IMR-90 (cell line): ENCODE results near the gene SGO2.

Experiments
- MAFK ChIP-seq: IDR thresholded peaks from 2 replicates; pipeline ENCODE4 v1.6.1; 2012; ENCODE audit warnings: low read depth, low read length, improper control_type of control experiment
- MAZ ChIP-seq: IDR thresholded peaks from 2 replicates; pipeline ENCODE4 v1.6.1; 2012; ENCODE audit warnings: low read depth, mild to moderate bottlenecking, low read length, improper control_type of control experiment, moderate library complexity, borderline replicate concordance
- POLR2A ChIP-seq: IDR thresholded peaks from 2 replicates; pipeline ENCODE4 v1.6.1; 2012; ENCODE audit warnings: mild to moderate bottlenecking, low read depth, low read length
- RAD21 ChIP-seq: IDR thresholded peaks from 2 replicates; pipeline ENCODE4 v1.6.1; 2012; ENCODE audit warnings: low read length, improper control_type of control experiment
- SMC3 ChIP-seq: fragments of 150-350 bp; IDR thresholded peaks from 2 replicates; pipeline ENCODE4 v1.6.1; 2016; ENCODE audit warnings: low read depth, mild to moderate bottlenecking, antibody characterized with exemption, low read length, moderate library complexity
- TF ChIP-seq, protein P1 (sequence below): conservative IDR thresholded peaks from 2 replicates; pipeline ENCODE4 v1.5.1; 2012; ENCODE audit warnings: mild to moderate bottlenecking, low read depth, low read length, improper control_type of control experiment

DNA sequence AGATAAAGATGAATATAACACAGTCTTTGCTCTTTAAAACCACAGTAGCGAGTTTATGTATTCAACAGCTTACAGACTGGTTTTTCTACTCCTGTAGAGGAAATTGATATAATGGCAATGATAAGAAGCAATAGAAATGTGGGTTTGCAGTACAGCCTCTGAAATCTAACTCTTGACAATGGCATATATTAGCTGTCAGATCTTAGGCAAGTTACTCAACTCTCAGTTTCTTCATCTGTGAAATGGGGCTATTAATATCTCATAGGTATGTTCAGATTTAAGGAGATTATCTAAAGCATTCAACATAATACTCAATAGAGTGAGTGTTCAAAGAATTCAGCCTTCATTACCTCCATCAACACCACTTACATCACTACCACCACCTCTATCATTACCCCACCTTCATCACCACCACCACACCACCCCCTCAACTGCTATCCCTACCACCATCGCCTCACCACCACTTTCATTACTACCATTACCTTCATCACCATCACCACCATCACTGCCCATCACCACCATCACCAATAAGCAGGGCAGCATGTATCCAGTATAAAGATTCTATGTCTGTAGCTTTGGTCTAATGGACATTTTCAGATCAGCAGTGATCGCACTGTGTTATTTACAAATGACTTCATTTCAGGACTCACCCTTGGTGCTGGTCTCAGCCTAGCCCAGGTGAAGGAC lies 82.5 kb downstream of the SGO2 start:
- TF ChIP-seq, protein P1, sequence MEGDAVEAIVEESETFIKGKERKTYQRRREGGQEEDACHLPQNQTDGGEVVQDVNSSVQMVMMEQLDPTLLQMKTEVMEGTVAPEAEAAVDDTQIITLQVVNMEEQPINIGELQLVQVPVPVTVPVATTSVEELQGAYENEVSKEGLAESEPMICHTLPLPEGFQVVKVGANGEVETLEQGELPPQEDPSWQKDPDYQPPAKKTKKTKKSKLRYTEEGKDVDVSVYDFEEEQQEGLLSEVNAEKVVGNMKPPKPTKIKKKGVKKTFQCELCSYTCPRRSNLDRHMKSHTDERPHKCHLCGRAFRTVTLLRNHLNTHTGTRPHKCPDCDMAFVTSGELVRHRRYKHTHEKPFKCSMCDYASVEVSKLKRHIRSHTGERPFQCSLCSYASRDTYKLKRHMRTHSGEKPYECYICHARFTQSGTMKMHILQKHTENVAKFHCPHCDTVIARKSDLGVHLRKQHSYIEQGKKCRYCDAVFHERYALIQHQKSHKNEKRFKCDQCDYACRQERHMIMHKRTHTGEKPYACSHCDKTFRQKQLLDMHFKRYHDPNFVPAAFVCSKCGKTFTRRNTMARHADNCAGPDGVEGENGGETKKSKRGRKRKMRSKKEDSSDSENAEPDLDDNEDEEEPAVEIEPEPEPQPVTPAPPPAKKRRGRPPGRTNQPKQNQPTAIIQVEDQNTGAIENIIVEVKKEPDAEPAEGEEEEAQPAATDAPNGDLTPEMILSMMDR: no peak
- no peak for TF ChIP-seq RAD21
- TF ChIP-seq POLR2A: no peak
- no peak for TF ChIP-seq MAZ
- no peak for TF ChIP-seq MAFK
- no peak for TF ChIP-seq SMC3
